Glomerular visceral epithelial cell (primary cell): Measurements from ENCODE around the gene CAMSAP3.

ENCODE experiments used
- DNase-seq: peaks from one replicate; pipeline ENCODE4 v3.0.0-alpha.2; 2016; ENCODE audit errors: extremely low spot score

CAMSAP3 gene

DNA sequence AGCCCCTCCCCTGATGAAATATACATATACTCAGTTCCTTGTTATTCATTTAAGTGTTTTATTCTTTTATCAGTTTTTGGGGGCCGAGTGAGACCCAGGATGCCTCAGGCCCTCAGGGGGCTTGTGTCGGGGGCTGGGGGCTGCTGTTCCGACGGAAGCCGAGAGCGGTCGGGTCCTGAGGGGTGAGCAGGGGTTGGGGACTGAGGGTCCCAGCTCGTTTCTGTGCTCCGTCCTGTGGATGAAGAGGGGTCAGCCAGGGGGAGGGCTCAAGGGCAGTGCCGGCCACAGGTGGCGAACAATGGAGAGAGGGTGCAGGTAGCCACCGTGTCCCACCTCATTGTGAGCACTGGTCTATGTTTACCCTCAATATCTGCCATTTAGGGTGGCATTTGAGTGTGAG lies 35.9 kb downstream of the CAMSAP3 start:
- no peak for DNase-seq

DNA sequence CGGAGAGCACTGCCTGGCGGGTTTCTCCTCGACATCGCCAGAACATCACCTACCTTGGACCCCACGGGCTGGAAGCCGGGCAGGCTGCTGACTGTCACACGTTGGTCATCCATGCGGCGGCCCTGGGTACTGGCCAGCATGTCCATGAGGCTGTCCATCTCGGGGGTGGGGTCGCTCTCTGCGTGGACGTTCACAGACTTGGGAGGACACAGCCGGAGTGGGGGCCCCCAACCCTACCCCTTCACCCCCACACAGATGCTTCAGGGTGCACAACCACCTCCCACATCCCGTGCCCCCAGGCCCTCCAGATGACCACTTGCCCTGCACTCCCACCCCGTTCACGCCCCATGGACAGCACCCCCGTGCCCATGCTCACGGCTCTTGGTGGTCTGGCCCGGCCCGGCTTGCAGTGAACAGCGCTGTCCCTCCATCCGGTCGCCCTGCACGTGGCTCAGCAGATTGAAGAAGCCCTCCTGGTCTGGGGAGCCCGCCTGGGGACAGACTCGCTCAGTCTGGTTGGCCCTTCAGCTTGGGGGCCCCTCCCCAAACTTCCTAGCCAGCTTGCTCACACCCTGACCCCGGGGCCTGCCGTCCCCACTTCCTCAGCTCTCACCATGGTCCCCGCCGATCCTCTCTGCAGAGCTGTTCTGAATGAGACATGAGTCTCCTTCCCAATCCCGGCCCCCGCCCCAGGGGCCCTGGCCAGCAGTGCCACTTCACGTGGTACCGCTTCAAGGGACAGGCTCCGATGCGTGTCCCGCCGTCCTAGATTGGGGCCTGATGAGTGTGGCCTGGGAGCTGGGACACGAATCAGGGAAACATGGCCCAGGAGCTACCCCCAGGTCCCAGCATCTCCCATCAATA lies 36.9 kb downstream of the CAMSAP3 start:
- no peak for DNase-seq

DNA sequence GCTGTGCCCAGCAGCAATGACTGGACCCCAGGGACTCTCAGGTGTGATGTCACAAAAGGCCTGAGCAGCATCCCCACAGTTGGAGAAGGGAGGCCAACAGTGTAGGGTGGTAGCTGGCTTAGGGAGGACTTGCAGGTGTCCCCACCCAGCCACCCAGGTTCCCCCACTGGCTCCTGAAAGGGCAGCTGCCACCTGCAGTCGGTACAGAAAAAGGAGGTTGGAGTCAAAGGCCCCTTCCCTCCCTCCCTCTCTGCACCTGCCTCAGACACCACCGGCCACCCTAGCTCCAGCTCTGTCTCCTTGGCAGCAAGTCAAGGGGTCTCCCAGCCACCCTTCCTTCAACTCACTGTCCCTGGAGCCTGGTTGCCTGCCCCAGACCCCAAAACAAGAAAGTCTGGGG lies 38.0 kb downstream of the CAMSAP3 start, which contains the start of gene PCP2:
TSS of gene PCP2 (minus strand) at position 22 of the 400 bp plus-strand sequence. CDS start 262 bp downstream, outside the sequence.
- no peak for DNase-seq

DNA sequence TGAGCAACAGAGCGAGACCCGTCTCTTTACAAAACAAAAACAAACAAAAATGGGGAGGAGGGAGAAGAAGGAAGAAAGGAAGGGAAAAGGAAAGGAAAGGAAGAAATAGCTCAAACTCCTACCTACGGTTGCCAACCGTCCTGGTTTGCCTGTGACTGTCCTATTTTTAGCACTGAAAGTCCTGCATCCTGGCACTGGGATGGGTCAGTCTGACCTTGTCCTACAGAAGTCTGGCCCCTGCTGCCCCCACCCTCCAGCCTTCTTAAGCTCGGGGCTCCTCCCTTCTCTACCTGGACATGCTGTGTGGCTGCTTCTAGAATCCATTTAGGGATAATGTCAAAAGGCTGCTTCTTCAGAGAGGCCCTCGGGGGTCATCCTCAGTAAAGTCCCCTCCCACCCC lies 40.0 kb downstream of the CAMSAP3 start:
- DNase-seq, result no peak

DNA sequence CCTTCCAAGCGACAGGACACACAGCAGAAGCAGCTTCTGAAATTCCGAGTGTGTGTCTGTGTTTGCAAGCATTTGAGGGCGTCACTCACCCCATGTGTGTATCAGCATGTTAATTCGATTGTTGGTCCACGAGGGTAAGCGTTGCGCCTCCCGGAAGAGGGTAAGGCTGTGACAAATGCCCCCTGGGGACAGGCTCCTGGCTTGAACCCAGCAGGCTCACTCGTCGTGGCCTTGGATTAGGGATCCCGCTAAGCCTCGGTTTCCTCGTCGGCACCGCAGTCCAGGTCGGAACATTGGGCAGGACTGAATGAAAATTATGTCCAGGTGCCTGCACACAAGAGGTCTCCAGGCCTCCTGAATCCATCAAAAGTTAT lies 40.6 kb downstream of the CAMSAP3 start:
- DNase-seq, result no peak

DNA sequence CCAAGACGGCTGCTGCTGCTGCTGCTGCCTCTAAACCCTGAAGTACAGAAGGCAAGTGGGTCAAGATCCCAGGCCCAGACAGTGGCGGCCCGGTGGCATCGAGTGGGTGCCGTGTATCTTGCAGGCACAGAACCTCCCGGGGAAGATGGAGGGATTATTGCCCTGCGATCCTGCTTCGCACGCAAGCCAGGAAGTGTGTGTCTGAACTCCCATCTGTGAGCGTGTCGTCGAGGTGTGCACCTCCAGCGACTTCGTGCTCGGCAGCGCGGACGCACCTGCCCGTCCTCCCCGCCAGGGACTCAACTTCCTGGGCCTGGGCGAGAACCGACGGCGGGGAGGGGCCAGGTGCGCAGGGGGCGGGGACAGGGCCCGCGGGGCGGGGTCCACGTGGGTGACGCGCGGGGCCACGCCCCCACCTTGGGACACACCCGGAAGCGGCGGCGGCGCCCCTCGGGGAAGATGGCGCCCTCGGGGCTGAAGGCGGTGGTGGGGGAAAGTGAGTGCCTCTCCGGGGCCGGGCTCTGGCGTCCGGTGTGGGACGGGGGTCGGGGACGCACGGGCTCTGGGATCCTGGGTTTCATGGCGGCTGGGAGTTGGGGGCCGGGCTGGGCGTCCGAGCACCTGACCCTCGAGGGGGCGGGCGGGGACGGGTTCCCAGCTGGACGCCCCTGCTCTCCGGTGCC lies 41.2 kb downstream of the CAMSAP3 start, which contains the start of gene STXBP2:
TSS of gene STXBP2 (plus strand) at position 420 of the 683 bp plus-strand sequence. CDS start at position 460, 40 bp downstream.
- DNase-seq, result peak; percentile 82

- DNase-seq, result peak; percentile 38
Observed at GRCh38 chr19:7637374-7638256, 42.0 kb downstream of the CAMSAP3 start.

GRCh38 chr19:7638802-7639465 lies 43.3 kb downstream of the CAMSAP3 start:
- no peak for DNase-seq

- no peak for DNase-seq
Observed at GRCh38 chr19:7639863-7640348, 44.2 kb downstream of the CAMSAP3 start.

DNA sequence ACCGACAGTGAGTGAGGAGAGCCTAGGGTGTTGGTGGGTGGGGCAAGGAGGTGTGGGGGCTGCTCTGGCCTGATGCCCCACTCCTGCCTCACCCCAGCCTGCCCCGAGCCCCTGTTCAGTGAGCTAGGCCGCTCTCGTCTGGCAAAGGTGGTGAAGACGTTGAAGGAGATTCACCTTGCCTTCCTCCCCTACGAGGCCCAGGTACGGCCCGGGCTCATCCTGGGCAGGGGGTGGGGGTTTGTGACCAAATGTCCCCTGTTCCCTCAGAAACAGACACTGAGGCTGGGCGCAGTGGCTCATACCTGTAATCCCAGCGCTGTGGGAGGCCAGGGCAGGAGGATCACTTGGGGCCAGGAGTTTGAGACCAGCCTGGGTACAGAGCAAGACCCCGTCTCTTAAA lies 45.1 kb downstream of the CAMSAP3 start:
- DNase-seq, result no peak

DNA sequence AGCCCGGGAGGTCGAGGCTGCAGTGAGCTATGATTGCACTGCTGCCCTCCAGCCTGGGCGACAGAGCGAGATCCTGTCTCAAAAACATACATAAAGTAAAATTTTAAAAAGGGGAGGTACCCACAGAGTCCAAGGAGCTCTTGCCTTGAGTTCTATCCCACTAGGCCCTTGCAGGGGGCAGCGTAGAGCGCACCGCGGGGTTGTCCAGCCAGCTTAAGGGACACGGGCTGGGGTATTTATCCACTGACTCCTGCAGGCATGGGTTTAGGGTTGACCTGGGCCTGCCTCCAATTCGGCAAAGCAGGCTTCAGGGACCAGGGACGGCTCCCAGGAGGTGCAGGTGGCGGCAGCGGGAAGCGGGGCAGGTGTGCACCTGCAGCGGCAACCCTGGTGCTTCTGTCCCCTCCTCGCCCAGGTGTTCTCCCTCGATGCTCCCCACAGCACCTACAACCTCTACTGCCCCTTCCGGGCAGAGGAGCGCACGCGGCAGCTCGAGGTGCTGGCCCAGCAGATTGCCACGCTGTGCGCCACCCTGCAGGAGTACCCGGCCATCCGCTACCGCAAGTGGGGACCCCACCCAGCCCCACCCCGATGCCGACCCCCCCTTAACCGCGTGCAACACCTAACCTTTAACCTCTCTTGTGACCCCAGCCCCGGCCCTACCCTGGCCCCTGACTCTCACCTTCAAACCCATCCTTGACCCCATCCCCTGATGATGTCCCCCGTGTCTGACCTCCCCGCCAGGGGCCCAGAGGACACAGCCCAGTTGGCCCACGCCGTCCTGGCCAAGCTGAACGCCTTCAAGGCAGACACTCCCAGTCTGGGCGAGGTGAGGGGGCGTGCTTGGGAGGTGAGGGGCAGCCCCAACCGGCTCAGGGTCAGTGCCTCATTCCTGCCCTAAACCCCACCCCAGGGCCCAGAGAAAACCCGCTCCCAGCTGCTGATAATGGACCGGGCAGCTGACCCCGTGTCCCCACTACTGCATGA lies 45.9 kb downstream of the CAMSAP3 start:
- no peak for DNase-seq

GRCh38 chr19:7642295-7643030 lies 46.8 kb downstream of the CAMSAP3 start:
- no peak for DNase-seq

GRCh38 chr19:7643031-7643415 lies 47.4 kb downstream of the CAMSAP3 start:
- DNase-seq, result no peak

DNA sequence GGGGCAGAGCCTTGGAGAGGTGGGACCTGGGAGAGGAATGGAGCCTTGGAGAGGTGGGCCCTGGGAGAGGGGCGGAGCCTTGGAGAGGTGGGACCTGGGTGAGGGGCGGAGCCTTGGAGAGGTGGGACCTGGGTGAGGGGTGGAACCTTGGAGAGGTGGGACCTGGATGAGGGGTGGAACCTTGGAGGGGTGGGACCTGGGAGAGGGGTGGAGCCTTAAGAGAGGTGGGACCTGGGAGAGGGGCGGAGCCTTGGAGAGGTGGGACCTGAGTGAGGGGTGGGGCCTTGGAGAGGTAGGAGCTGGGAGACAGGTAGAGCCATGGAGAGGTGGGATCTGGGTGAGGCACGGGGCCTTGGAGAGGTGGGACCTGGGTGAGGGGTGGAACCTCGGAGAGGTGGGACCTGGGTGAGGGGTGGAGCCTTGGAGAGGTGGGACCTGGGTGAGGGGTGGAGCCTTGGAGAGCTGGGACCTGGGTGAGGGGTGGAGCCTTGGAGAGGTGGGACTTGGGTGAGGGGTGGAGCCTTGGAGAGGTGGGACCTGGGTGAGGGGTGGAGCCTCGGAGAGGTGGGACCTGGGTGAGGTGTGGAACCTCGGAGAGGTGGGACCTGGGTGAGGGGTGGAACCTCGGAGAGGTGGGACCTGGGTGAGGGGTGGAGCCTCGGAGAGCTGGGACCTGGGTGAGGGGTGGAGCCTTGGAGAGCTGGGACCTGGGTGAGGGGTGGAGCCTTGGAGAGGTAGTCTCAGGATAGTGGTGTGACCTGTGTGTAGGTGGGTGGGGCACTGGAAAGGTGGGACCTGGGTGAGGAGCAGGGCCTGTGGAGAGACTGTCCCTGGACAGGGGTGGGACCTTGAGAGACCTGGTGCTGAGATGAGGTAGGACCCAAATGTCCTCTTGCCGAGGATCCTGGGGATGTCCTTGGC lies 48.2 kb downstream of the CAMSAP3 start:
- DNase-seq, result peak; percentile 49

DNA sequence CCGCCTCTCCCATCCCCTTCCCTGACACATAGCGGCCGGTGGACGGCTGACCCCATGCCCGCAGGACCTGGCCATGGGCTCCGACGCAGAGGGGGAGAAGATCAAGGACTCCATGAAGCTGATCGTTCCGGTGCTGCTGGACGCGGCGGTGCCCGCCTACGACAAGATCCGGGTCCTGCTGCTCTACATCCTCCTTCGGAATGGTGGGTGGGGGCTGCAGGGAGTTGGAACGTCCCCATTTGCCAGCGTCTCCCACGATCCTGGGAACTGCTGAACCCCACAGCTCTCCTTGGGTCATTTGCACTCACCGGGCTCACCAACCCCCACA lies 48.9 kb downstream of the CAMSAP3 start:
- DNase-seq, result no peak

GRCh38 chr19:7645163-7645562 lies 49.5 kb downstream of the CAMSAP3 start:
- DNase-seq, result no peak

GRCh38 chr19:7645656-7646425 lies 50.2 kb downstream of the CAMSAP3 start:
- DNase-seq, result no peak

DNA sequence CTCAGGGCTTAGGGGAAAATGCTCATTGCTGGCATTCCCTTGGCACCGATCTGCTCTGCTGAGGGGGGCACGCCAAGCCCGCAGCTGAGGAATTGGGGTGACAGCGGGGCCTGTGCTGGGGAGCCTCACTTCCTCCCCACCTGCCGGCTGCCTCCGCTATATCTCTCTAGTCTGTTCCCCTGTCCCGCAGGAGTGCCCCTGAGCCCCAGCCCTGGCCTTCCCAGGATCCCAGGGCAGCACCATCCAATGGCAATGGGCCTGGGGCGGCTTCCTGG lies 50.7 kb downstream of the CAMSAP3 start:
- no peak for DNase-seq
